ENCODE measurements around the gene DCAKD. TPM values are rescaled to one million over a fixed set of nuclear protein-coding genes. Genes with fewer than 3 reads are reported as not detected.
A peak's percentile ranks its signal among the peaks of the same experiment; 100 is the strongest.

Gene DCAKD
- total RNA-seq, 5 donors from 2014 or later (not counting 1 experiment from before 2014, with no cell fraction given) = 18.7 to 40.7 (median 29.7) TPM

DNA sequence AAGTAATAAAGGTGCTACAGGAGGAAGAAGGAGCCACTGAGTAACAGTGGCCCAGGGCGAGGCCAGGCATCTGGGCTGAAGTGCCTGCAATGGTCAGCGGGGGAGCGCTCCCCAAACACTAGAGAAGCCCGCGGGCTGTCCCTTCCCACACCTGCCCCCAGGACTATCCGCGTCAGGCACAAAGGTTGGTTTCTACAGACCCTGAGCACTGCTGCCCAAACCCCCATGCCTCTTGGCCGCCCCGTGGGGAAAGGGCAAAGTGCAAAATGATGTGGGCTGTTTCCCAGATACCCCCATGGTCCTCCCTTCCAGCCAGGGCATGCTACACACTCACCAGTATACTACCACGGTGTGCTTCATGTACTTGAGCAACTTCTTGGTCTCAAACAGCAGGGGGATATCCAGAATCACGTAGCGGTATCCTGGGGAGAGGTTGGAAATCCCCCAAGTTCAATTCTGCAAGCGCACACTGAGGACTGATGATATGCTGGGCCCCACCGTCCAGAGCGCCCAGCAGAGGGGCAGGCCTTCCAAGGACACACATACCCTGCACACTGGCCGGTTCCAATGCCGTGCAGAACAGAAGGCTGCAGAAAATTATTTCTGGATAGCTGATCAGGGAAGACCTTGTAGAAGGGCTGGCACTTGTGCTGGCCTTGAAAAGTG is 21.5 kb downstream of the DCAKD start:
- Mint-ChIP-seq H3K27me3 (no peaks in the 10 kb centered on the region), H3K9me3 (no peaks in the 10 kb centered on the region), H3K36me3 (peaks cover 32% of the 10 kb centered on the region), H3K4me3 (no peak overlapping the region), H3K4me1 (peaks cover 0 to 2% (median 0%) of the 10 kb centered on the region in 3 donors), H3K27ac (no peak overlapping the region)
- 93% methylated on average over 12 of the region's 17 CpGs for WGBS (ENCODE audit: insufficient coverage)
- ATAC-seq (replicated peaks in 1 of 4) = no peak
- ChIA-PET CTCF (no interaction called here), POLR2A (no interaction called here)
- H3K36me3 ChIP-seq (ENCODE audit: control insufficient read depth in 2 of 2, extremely low read depth in 1 of 2, insufficient read depth in 1 of 2, low read length in 1 of 2) = peaks cover 4 to 61% of the 10 kb centered on the region in 2 donors
- DNase-seq = no peak
- H3K27ac ChIP-seq (ENCODE audit: low read length) = no peak overlapping the region
- peaks cover 0 to 2% of the 10 kb centered on the region in 2 experiments for H3K4me1 ChIP-seq (ENCODE audit: control insufficient read depth in 1 of 2, extremely low read depth in 1 of 2, insufficient read depth in 2 of 2, low read length in 2 of 2)
- H3K4me3 ChIP-seq (ENCODE audit: control insufficient read depth in 1 of 2, extremely low read depth in 1 of 2, low read length in 1 of 2) = no peak overlapping the region
- H3K27me3 ChIP-seq (replicated peaks in 1 of 2; ENCODE audit: control insufficient read depth in 2 of 2, extremely low read depth in 1 of 2, insufficient read depth in 2 of 2, low read length in 1 of 2) = no peaks in the 10 kb centered on the region
- H3K9me3 ChIP-seq = no peaks in the 10 kb centered on the region

DNA sequence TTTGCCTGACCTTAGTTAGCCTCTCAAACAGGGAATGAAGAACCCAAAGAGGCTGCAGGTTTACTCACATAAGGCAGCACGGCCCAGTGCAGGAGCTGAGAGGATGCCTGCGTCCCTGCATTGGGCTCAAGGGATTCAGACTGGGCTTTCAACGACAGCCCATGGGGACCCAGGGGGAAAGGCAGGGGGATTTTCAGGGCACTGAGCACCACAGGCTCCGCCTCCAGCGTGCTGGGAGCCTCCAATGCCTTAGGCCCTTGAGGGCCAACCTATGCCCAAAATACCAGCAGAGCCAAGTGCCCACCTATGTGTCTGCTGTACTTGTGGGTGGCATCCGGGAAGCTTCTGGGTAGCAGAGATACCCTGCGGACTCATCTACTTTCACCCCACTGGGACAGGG is 22.3 kb downstream of the DCAKD start:
- no peaks in the 10 kb centered on the region for H3K9me3 Mint-ChIP-seq
- 100% methylated on average over 2 of the region's 7 CpGs for WGBS (ENCODE audit: insufficient coverage)
- Histone ChIP-seq H3K4me1 (ENCODE audit: control insufficient read depth in 1 of 2, extremely low read depth in 1 of 2, insufficient read depth in 2 of 2, low read length in 2 of 2) (peaks cover 0 to 2% of the 10 kb centered on the region in 2 experiments), H3K9me3 (no peaks in the 10 kb centered on the region), H3K36me3 (ENCODE audit: control insufficient read depth in 2 of 2, extremely low read depth in 1 of 2, insufficient read depth in 1 of 2, low read length in 1 of 2) (peaks cover 2 to 56% of the 10 kb centered on the region in 2 donors), H3K27me3 (replicated peaks in 1 of 2; ENCODE audit: control insufficient read depth in 2 of 2, extremely low read depth in 1 of 2, insufficient read depth in 2 of 2, low read length in 1 of 2) (no peaks in the 10 kb centered on the region), H3K27ac (ENCODE audit: low read length) (no peak overlapping the region), H3K4me3 (ENCODE audit: control insufficient read depth in 1 of 2, extremely low read depth in 1 of 2, low read length in 1 of 2) (no peak overlapping the region)
- peaks cover 25% of the 10 kb centered on the region for H3K36me3 Mint-ChIP-seq
- POLR2A ChIA-PET = interaction anchor here in 1 of 2 donors (0.6 kb wide), 1 partner anchor 1463 kb away, joined by 3 read pairs; no protein-coding TSS in a partner anchor
- DNase-seq (no peak), ATAC-seq (replicated peaks in 1 of 4) (no peak)
- no peak overlapping the region for H3K4me3 Mint-ChIP-seq
- CTCF ChIA-PET = no interaction called here
- H3K4me1 Mint-ChIP-seq = no peaks in the 10 kb centered on the region
- no peaks in the 10 kb centered on the region for H3K27me3 Mint-ChIP-seq
- H3K27ac Mint-ChIP-seq = no peak overlapping the region

DNA sequence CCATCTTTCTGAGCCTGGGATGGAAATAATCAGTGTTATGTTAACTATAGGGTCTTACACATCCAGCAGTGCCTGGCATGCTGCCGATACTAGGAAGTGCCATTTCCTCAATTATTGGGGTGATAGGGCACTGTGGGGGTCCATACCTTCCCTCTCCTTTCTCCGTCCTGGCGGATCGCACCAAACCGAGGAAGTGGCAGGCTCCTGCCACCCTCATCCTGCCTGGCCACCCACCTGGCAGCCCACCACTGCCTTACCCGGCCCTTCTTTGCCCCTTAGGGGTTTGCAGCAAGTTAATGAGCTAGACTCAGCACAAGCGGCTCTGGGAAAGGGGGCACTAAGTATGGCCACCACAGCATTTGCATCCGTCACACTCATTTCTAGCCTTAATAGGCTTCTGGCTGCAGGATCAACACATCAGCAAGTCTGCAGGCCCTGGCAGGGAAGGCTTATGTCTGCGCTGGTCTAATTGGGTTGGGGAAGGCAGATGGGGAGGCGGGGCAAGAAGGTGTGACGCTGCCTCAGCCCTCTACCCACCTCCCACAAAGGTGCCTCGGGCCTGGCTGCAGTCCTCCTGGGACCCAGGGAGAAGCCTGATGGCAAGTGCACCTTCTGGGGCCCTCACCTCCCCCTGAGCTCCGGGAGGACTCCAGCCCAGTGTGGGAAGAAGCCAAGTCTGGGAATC is 28.6 kb downstream of the DCAKD start:
- POLR2A ChIA-PET = no interaction called here
- H3K27ac ChIP-seq (ENCODE audit: low read length) = no peak overlapping the region
- Mint-ChIP-seq H3K4me3 (peak overlapping the region in 1 of 3 donors; percentile 20), H3K9me3 (no peaks in the 10 kb centered on the region), H3K36me3 (peaks cover 4% of the 10 kb centered on the region), H3K4me1 (peaks cover 20 to 30% (median 24%) of the 10 kb centered on the region in 3 donors), H3K27me3 (peaks cover 29 to 31% of the 10 kb centered on the region in 2 donors), H3K27ac (no peak overlapping the region)
- no peaks in the 10 kb centered on the region for H3K9me3 ChIP-seq
- no peak overlapping the region for H3K4me3 ChIP-seq (ENCODE audit: control insufficient read depth in 1 of 2, extremely low read depth in 1 of 2, low read length in 1 of 2)
- H3K4me1 ChIP-seq (ENCODE audit: control insufficient read depth in 1 of 2, extremely low read depth in 1 of 2, insufficient read depth in 2 of 2, low read length in 2 of 2) = peaks cover 3 to 33% of the 10 kb centered on the region in 2 experiments
- no CpG with 5 or more reads among the region's 13 CpGs for WGBS (ENCODE audit: insufficient coverage)
- CTCF ChIA-PET = interaction anchor here in 1 of 2 donors (0.6 to 1.7 kb wide), 4 partner anchors 28 to 247 kb away, joined by 3 to 5 read pairs (median 4); partner anchors contain the start of gene NMT1
- peaks cover 0 to 14% of the 10 kb centered on the region in 2 donors for H3K36me3 ChIP-seq (ENCODE audit: control insufficient read depth in 2 of 2, extremely low read depth in 1 of 2, insufficient read depth in 1 of 2, low read length in 1 of 2)
- DNase-seq = no peak
- peaks cover 7 to 44% of the 10 kb centered on the region in 2 experiments for H3K27me3 ChIP-seq (replicated peaks in 1 of 2; ENCODE audit: control insufficient read depth in 2 of 2, extremely low read depth in 1 of 2, insufficient read depth in 2 of 2, low read length in 1 of 2)
- ATAC-seq (replicated peaks in 1 of 4) = no peak

DNA sequence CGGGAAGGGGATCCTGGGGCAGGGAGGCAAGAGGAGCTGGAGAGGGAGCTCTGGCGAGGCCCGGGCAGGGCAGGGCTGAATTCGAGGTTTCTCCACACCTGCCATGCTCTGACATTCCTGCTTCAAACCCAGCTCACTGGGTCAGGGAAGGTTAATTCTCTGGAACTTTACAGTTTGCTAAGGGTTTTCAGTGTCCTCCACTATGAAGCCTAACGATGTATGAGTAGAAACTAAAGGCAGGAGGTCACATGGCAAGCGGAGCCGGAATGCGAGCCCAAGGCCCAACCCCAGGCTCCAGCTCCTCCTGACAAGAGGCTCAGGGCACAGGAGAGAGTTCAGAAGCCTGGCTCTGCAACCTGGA is 29.2 kb downstream of the DCAKD start:
- peaks cover 29 to 31% of the 10 kb centered on the region in 2 donors for H3K27me3 Mint-ChIP-seq
- no peaks in the 10 kb centered on the region for H3K9me3 ChIP-seq
- peak in 2 of 4 experiments; percentile 8 to 9 for ATAC-seq (replicated peaks in 1 of 4)
- peaks cover 4% of the 10 kb centered on the region for H3K36me3 Mint-ChIP-seq
- peaks cover 0 to 14% of the 10 kb centered on the region in 2 donors for H3K36me3 ChIP-seq (ENCODE audit: control insufficient read depth in 2 of 2, extremely low read depth in 1 of 2, insufficient read depth in 1 of 2, low read length in 1 of 2)
- peak overlapping the region in 1 of 2 donors; percentile 63 for H3K4me3 ChIP-seq (ENCODE audit: control insufficient read depth in 1 of 2, extremely low read depth in 1 of 2, low read length in 1 of 2)
- H3K27ac Mint-ChIP-seq = no peak overlapping the region
- POLR2A ChIA-PET = no interaction called here
- H3K4me3 Mint-ChIP-seq = peak overlapping the region in 1 of 3 donors; percentile 20
- 83% methylated on average over 5 of the region's 8 CpGs for WGBS (ENCODE audit: insufficient coverage)
- no peak for DNase-seq
- H3K27ac ChIP-seq (ENCODE audit: low read length) = no peak overlapping the region
- CTCF ChIA-PET = interaction anchor here in 1 of 2 donors (1.0 to 1.7 kb wide), 3 partner anchors 28 to 246 kb away, joined by 3 to 5 read pairs (median 3); no protein-coding TSS in a partner anchor
- H3K9me3 Mint-ChIP-seq = no peaks in the 10 kb centered on the region
- peaks cover 20 to 30% (median 24%) of the 10 kb centered on the region in 3 donors for H3K4me1 Mint-ChIP-seq
- H3K4me1 ChIP-seq (ENCODE audit: control insufficient read depth in 1 of 2, extremely low read depth in 1 of 2, insufficient read depth in 2 of 2, low read length in 2 of 2) = peaks cover 3 to 33% of the 10 kb centered on the region in 2 experiments
- H3K27me3 ChIP-seq (replicated peaks in 1 of 2; ENCODE audit: control insufficient read depth in 2 of 2, extremely low read depth in 1 of 2, insufficient read depth in 2 of 2, low read length in 1 of 2) = peaks cover 7 to 49% of the 10 kb centered on the region in 2 experiments

DNA sequence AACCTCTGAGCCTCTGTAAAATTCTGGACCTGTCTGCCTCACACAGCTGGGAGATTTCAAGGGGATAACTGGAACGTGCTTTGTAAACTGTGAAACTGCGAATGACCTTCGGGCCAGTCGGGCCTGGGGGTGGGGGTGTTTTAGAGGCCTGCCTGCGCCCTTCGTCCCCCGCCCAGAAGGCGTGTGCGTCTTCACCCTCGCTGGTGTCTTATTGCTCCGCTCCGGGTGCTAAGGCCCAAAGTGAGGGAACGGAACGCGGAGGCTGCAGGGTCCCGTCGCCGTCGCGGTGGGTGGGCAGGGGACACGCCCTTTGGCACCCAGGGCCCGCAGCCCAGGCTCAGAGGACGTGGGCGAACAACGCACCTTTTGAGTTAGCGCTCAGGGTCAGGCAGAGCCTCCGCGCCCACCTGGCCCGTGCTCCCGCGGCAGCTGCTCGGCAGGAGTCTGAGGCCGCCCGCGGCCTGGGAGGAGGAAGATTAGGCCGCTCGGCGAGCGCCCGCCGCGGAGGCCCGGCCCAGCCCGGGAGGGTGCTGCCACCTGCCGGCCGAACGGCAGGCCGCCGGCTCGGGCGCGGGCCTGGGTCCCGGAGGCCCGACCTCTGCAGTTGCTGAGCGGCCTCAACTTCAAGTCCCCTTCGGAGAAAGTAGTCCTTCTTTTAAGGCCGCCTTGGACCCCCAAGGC is 29.7 kb downstream of the DCAKD start:
- Histone ChIP-seq H3K4me3 (ENCODE audit: control insufficient read depth in 1 of 2, extremely low read depth in 1 of 2, low read length in 1 of 2) (peak overlapping the region; percentile 41 to 63), H3K9me3 (no peaks in the 10 kb centered on the region), H3K36me3 (ENCODE audit: control insufficient read depth in 2 of 2, extremely low read depth in 1 of 2, insufficient read depth in 1 of 2, low read length in 1 of 2) (peaks cover 0 to 11% of the 10 kb centered on the region in 2 donors), H3K27ac (ENCODE audit: low read length) (no peak overlapping the region), H3K4me1 (ENCODE audit: control insufficient read depth in 1 of 2, extremely low read depth in 1 of 2, insufficient read depth in 2 of 2, low read length in 2 of 2) (peaks cover 3 to 33% of the 10 kb centered on the region in 2 experiments), H3K27me3 (replicated peaks in 1 of 2; ENCODE audit: control insufficient read depth in 2 of 2, extremely low read depth in 1 of 2, insufficient read depth in 2 of 2, low read length in 1 of 2) (peaks cover 7 to 55% of the 10 kb centered on the region in 2 experiments)
- H3K27ac Mint-ChIP-seq = no peak overlapping the region
- POLR2A ChIA-PET = no interaction called here
- H3K9me3 Mint-ChIP-seq = no peaks in the 10 kb centered on the region
- H3K4me1 Mint-ChIP-seq = peaks cover 20 to 30% (median 24%) of the 10 kb centered on the region in 3 donors
- H3K27me3 Mint-ChIP-seq = peaks cover 31 to 33% of the 10 kb centered on the region in 2 donors
- DNase-seq = peak in 34 of 35 experiments; percentile 18 to 81 (median 54)
- peaks cover 4% of the 10 kb centered on the region for H3K36me3 Mint-ChIP-seq
- peak overlapping the region; percentile 26 to 73 (median 73) for H3K4me3 Mint-ChIP-seq
- CTCF ChIA-PET = interaction anchor here (0.6 to 1.7 kb wide), 4 partner anchors 29 to 246 kb away, joined by 3 to 5 read pairs (median 3); no protein-coding TSS in a partner anchor
- WGBS (ENCODE audit: insufficient coverage) = 13% methylated on average over 56 of the region's 57 CpGs
- peak; percentile 73 to 82 (median 78) for ATAC-seq (replicated peaks in 1 of 4)
